ENCODE measurements around the gene TGFBR3L.

DNA sequence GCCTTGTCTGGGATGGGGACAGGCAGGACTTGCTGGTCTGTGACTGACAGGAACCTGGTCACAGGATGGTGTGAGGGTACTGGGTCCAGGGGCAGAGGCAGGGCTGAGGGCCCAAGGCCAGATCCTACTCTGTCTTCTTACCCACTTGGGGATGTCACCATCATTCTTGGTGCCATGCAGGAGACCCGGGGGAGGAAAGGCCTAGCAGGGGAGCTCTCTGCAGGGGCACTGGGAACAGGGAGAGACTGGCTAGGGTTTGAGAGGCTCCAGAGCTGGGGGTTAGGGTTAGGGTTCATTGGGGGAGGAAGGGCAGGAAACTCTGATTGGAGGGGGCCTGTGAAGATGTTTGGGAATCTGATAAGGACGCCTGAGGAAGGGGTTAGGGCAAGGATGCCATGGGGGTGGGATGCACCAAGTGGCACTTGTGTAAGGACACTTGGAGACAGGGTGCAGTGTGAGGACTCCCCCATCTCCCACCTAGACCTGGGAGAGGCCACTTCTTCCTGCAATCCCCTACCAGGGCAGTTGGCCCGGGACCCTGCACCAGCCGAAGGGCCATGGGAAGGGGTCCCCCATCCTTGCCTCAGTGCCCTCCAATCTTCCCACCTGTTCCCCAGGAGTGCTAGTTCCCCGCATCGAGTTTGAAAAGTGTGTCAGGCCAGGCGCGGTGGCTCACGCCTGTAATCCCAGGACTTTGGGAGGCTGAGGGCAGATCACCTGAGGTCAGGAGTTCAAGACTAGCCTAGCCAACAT lies 47.4 kb upstream of the TGFBR3L start:
- TF ChIP-seq, protein P1, sequence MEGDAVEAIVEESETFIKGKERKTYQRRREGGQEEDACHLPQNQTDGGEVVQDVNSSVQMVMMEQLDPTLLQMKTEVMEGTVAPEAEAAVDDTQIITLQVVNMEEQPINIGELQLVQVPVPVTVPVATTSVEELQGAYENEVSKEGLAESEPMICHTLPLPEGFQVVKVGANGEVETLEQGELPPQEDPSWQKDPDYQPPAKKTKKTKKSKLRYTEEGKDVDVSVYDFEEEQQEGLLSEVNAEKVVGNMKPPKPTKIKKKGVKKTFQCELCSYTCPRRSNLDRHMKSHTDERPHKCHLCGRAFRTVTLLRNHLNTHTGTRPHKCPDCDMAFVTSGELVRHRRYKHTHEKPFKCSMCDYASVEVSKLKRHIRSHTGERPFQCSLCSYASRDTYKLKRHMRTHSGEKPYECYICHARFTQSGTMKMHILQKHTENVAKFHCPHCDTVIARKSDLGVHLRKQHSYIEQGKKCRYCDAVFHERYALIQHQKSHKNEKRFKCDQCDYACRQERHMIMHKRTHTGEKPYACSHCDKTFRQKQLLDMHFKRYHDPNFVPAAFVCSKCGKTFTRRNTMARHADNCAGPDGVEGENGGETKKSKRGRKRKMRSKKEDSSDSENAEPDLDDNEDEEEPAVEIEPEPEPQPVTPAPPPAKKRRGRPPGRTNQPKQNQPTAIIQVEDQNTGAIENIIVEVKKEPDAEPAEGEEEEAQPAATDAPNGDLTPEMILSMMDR (IDR thresholded peaks at IDR 0.05): no peak
- TF ChIP-seq POLR2A (IDR thresholded peaks at IDR 0.05): no peak
